Adrenal gland (tissue), 5 donors: ENCODE measurements around the gene ETFDH.

Source experiments
- CTCF ChIP-seq, 6 experiments: fragments of 450-650 bp in 4 of 6; fragments of 200-600 bp in 2 of 6; sonication (generic) in 1 of 6; IDR thresholded peaks; 1 replicate in 5 of 6; 2 replicates in 1 of 6; pipeline versions ENCODE4 v1.5.1 to v1.8.0; 2016 to 2021; ENCODE audit warnings: antibody characterized with exemption in 6 of 6, mild to moderate bottlenecking in 2 of 6, moderate library complexity in 1 of 6
- POLR2A ChIP-seq, 2 donors: fragments of 450-650 bp; IDR thresholded peaks; one replicate each; pipeline ENCODE4 v1.6.1; 2017; ENCODE audit warnings: antibody characterized with exemption in 2 of 2, mild to moderate bottlenecking in 2 of 2, moderate library complexity in 1 of 2
- donor health status: DM: no; HTN: no; CAD: no.

DNA sequence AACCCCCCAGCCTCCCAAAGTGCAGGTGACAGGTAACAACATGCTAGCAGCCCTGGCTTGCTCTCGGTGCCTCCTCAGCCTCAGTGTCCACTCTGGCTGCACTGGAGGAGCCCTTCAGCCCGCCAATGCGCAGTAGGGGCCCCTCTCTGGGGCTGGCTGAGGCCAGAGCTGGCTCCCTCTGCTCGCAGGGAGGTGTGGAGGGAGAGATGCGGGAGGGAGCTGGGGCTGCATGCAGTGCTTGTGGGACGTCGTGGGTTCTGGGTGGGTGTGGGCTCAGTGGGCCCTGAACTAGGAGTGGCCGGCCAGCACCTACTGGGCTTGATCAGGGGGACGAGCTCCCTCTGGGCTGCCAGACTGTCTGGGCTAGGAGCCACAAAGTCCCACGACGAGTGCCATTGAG is 14.8 kb upstream of the ETFDH start:
- TF ChIP-seq CTCF (IDR thresholded peaks at IDR 0.05) (no peak), POLR2A (IDR thresholded peaks at IDR 0.05) (no peak)
